ENCODE results near the gene HSD17B14.

DNA sequence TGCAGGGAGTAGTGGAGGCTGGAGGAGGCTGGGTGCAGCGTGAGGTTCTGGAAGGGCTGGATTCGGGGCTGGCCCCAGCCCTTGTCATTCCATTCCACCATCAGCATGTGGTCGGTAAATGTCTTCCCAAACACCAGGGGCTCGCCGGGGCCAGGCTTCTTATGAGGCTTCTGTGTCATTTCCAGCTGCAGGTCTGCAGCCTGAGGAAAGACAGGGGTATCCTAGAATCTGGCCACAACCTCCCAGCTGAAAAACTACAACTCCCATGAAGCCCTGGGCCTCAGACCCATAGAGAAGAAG, 29.8 kb downstream of the HSD17B14 start:
- TF ChIP-seq EP300 (IDR thresholded peaks at IDR 0.05) (no peak), CTCF (IDR thresholded peaks at IDR 0.05) (no peak), POLR2A (IDR thresholded peaks at IDR 0.05) (no peak)

Data from sigmoid colon (tissue), 4 donors.